ENCODE measurements around the gene ACOT8. TPM values are rescaled to one million over a fixed set of nuclear protein-coding genes. Genes with fewer than 3 reads are reported as not detected.
"Not testable (repeated sequence)": the region's sequence is repeated elsewhere in the genome, so short reads cannot be mapped to it uniquely, and the experiment has no call there.

Gene ACOT8
- total RNA-seq, 3 donors from 2014 or later (not counting 1 experiment from before 2014, with no cell fraction given): 30.5 to 35.4 (median 31.7) TPM

- no peak overlapping the region for H3K4me3 Mint-ChIP-seq
- Histone ChIP-seq H3K4me1 (ENCODE audit: control insufficient read depth, insufficient read depth, low read length) (no peaks in the 10 kb centered on the region), H3K27me3 (ENCODE audit: control insufficient read depth, insufficient read depth, low read length) (no peaks in the 10 kb centered on the region), H3K4me3 (ENCODE audit: low read length) (no peak overlapping the region), H3K9me3 (ENCODE audit: control insufficient read depth, insufficient read depth, low read length) (no peaks in the 10 kb centered on the region), H3K36me3 (ENCODE audit: control insufficient read depth, insufficient read depth, low read length) (peaks cover 2% of the 10 kb centered on the region), H3K27ac (ENCODE audit: low read length) (no peak overlapping the region)
- DNase-seq (no peak), ATAC-seq (no peak)
- intact Hi-C loops (cut with micrococcal nuclease): no loop called here
- no peaks in the 10 kb centered on the region for H3K4me1 Mint-ChIP-seq
- no peaks in the 10 kb centered on the region for H3K36me3 Mint-ChIP-seq
- H3K27me3 Mint-ChIP-seq (ENCODE audit: low read depth in 2 of 2): no peaks in the 10 kb centered on the region
- 93% methylated on average over 14 of the region's 14 CpGs for WGBS (ENCODE audit: insufficient coverage)
- no peak overlapping the region for H3K27ac Mint-ChIP-seq
- H3K9me3 Mint-ChIP-seq: no peaks in the 10 kb centered on the region
- no peak for TF ChIP-seq CTCF (IDR thresholded peaks at IDR 0.05)
Observed at GRCh38 chr20:45902199-45902701, 45.1 kb upstream of the ACOT8 start.

GRCh38 chr20:45901332-45901731 lies 44.1 kb upstream of the ACOT8 start:
- H3K27ac Mint-ChIP-seq; H3K4me3 Mint-ChIP-seq; H3K36me3 ChIP-seq (ENCODE audit: control insufficient read depth, insufficient read depth, low read length); ATAC-seq; H3K27me3 ChIP-seq (ENCODE audit: control insufficient read depth, insufficient read depth, low read length); H3K36me3 Mint-ChIP-seq; H3K9me3 ChIP-seq (ENCODE audit: control insufficient read depth, insufficient read depth, low read length); H3K4me3 ChIP-seq (ENCODE audit: low read length); H3K27me3 Mint-ChIP-seq (ENCODE audit: low read depth in 2 of 2); DNase-seq; intact Hi-C loops (cut with micrococcal nuclease); H3K4me1 Mint-ChIP-seq; H3K27ac ChIP-seq (ENCODE audit: low read length); H3K4me1 ChIP-seq (ENCODE audit: control insufficient read depth, insufficient read depth, low read length); H3K9me3 Mint-ChIP-seq: not testable (repeated sequence)
- WGBS (ENCODE audit: insufficient coverage): 87% methylated on average over 6 of the region's 6 CpGs

- Mint-ChIP-seq H3K27me3 (ENCODE audit: low read depth in 2 of 2) (no peaks in the 10 kb centered on the region), H3K36me3 (no peaks in the 10 kb centered on the region), H3K4me3 (no peak overlapping the region), H3K27ac (no peak overlapping the region), H3K9me3 (no peaks in the 10 kb centered on the region), H3K4me1 (no peaks in the 10 kb centered on the region)
- Histone ChIP-seq H3K4me3 (ENCODE audit: low read length) (no peak overlapping the region), H3K4me1 (ENCODE audit: control insufficient read depth, insufficient read depth, low read length) (no peaks in the 10 kb centered on the region), H3K9me3 (ENCODE audit: control insufficient read depth, insufficient read depth, low read length) (no peaks in the 10 kb centered on the region), H3K36me3 (ENCODE audit: control insufficient read depth, insufficient read depth, low read length) (peaks cover 13% of the 10 kb centered on the region), H3K27ac (ENCODE audit: low read length) (no peak overlapping the region), H3K27me3 (ENCODE audit: control insufficient read depth, insufficient read depth, low read length) (no peaks in the 10 kb centered on the region)
- intact Hi-C loops (cut with micrococcal nuclease): no loop called here
- ATAC-seq: no peak
- DNase-seq: no peak
- no peak for TF ChIP-seq CTCF (IDR thresholded peaks at IDR 0.05)
- 91% methylated on average over 11 of the region's 13 CpGs for WGBS (ENCODE audit: insufficient coverage)
Observed at GRCh38 chr20:45899046-45899835, 42.0 kb upstream of the ACOT8 start.

GRCh38 chr20:45898285-45898684 lies 41.1 kb upstream of the ACOT8 start:
- Histone ChIP-seq H3K27ac (ENCODE audit: low read length) (no peak overlapping the region), H3K27me3 (ENCODE audit: control insufficient read depth, insufficient read depth, low read length) (no peaks in the 10 kb centered on the region), H3K9me3 (ENCODE audit: control insufficient read depth, insufficient read depth, low read length) (no peaks in the 10 kb centered on the region), H3K4me1 (ENCODE audit: control insufficient read depth, insufficient read depth, low read length) (peaks cover 7% of the 10 kb centered on the region), H3K36me3 (ENCODE audit: control insufficient read depth, insufficient read depth, low read length) (peaks cover 17% of the 10 kb centered on the region), H3K4me3 (ENCODE audit: low read length) (no peak overlapping the region)
- 90% methylated on average over 12 of the region's 12 CpGs for WGBS (ENCODE audit: insufficient coverage)
- Mint-ChIP-seq H3K9me3 (no peaks in the 10 kb centered on the region), H3K4me3 (no peak overlapping the region), H3K27me3 (ENCODE audit: low read depth in 2 of 2) (no peaks in the 10 kb centered on the region), H3K27ac (no peak overlapping the region), H3K4me1 (no peaks in the 10 kb centered on the region), H3K36me3 (no peaks in the 10 kb centered on the region)
- ATAC-seq: no peak
- no peak for DNase-seq
- TF ChIP-seq CTCF (IDR thresholded peaks at IDR 0.05): no peak
- intact Hi-C loops (cut with micrococcal nuclease): no loop called here

Data from natural killer cell (primary cell).